Pancreas (tissue), 10 donors: ENCODE measurements around the gene GPR108. TPM values are rescaled to one million over a fixed set of nuclear protein-coding genes. Genes with fewer than 3 reads are reported as not detected.
A peak's percentile ranks its signal among the peaks of the same experiment; 100 is the strongest.

Experiments used
- ATAC-seq, 4 donors: fragments of 200-7000 bp; cut with Tn5 transposase; one replicate each; pipeline versions ENCODE4 v1.8.0 to v1.9.1; 2020; ENCODE audit warnings: mild to moderate bottlenecking in 4 of 4, moderate library complexity in 4 of 4
- DNase-seq, 6 donors: peaks; one replicate each; pipeline ENCODE4 v3.0.0-alpha.2; 2020
- FAIRE-seq: peaks from 2 replicates; lab custom pipeline; 2012; peaks lifted over from hg19 to GRCh38; lab: Jason Lieb, UNC
- H3K27ac ChIP-seq, 4 donors: fragments of 200-600 bp; sonication (generic); 1 replicate in 3 of 4; 2 replicates in 1 of 4; pipeline versions ENCODE4 v1.5.0 to v1.8.0; 2020
- H3K27me3 ChIP-seq, 4 donors: fragments of 200-600 bp; one replicate each; pipeline ENCODE4 v1.8.0; 2021
- H3K36me3 ChIP-seq, 3 donors: fragments of 200-600 bp; sonication (generic) in 1 of 3; one replicate each; pipeline versions ENCODE4 v1.5.0 to v1.8.0; 2020 to 2021
- H3K4me1 ChIP-seq, 3 donors: fragments of 200-600 bp; one replicate each; pipeline ENCODE4 v1.8.0; 2021
- H3K4me3 ChIP-seq, 4 donors: fragments of 200-600 bp; sonication (generic) in 2 of 4; one replicate each; pipeline versions ENCODE4 v1.5.0 to v1.8.0; 2020 to 2021
- H3K9me3 ChIP-seq, 4 donors: fragments of 200-600 bp; one replicate each; pipeline ENCODE4 v1.8.0; 2021
- whole genome bisulfite sequencing, 2 donors: extraction: QIAGEN DNeasy Blood & Tissue Kit; methylation state at CpG; one replicate each; pipeline ENCODE4 v1.1.7; 2013; 5-methylcytosine and 5-hydroxymethylcytosine counted together
- intact Hi-C, 3 donors: fragments of 100-400 bp; cut with DNase I; formaldehyde crosslinking; loops; one replicate each; pipeline versions ENCODE4 v1.11.1 to v1.14.2; 2022
- polyA plus RNA-seq, 2 donors: library from polyadenylated mRNA; stranded (reverse); fragments of 200-250 nt; gene quantifications; one replicate each; pipeline ENCODE4 v1.2.3, GENCODE V29; 2013
- total RNA-seq, 6 donors: library from RNA; stranded (reverse); fragmentation: NEBNext Ultra II Directional in 4 of 6; extraction: Animal tissue kit (Norgen Biotek cat#: 25700) in 4 of 6; gene quantifications; one replicate each; pipeline versions ENCODE4 v1.2.1 to v1.2.4, GENCODE V29; 2021 to 2023
- TF ChIP-seq, protein P1 (sequence below), 4 donors: fragments of 200-600 bp; sonication (generic) in 3 of 4; IDR thresholded peaks; one replicate each; pipeline versions ENCODE4 v1.5.0 to v1.8.0; 2021; ENCODE audit warnings: antibody characterized with exemption in 4 of 4
- donor health status: healthy with polysubstance abuse.
- donor health status: DM: no; HTN: no; CAD: no; lungs with moderate emphysema.
- donor health status: DM: no; HTN: no; CAD: no.
- donor health status: control.
- donor health status: control.
- donor health status: Bipolar disorder and iron deficiency.
- donor health status: DM: yes; HTN: yes; CAD: no.
- donor health status: DM: no; HTN: no; CAD: no.
- donor health status: DM: no; HTN: no; CAD: no.
- donor health status: DM: yes; HTN: yes; CAD: no.

GPR108 gene
- total and polyA plus RNA-seq, 8 donors = 46.1 to 154 (median 54.0) TPM

- Histone ChIP-seq H3K27me3 (no peaks in the 10 kb centered on the region), H3K9me3 (no peaks in the 10 kb centered on the region), H3K4me1 (peaks cover 0 to 7% (median 7%) of the 10 kb centered on the region in 3 donors), H3K4me3 (no peak overlapping the region), H3K27ac (no peak overlapping the region), H3K36me3 (peaks cover 0 to 6% (median 4%) of the 10 kb centered on the region in 3 donors)
- DNase-seq (no peak), ATAC-seq (no peak), FAIRE-seq (no peak)
- intact Hi-C loops = no loop called here
- TF ChIP-seq, protein P1, sequence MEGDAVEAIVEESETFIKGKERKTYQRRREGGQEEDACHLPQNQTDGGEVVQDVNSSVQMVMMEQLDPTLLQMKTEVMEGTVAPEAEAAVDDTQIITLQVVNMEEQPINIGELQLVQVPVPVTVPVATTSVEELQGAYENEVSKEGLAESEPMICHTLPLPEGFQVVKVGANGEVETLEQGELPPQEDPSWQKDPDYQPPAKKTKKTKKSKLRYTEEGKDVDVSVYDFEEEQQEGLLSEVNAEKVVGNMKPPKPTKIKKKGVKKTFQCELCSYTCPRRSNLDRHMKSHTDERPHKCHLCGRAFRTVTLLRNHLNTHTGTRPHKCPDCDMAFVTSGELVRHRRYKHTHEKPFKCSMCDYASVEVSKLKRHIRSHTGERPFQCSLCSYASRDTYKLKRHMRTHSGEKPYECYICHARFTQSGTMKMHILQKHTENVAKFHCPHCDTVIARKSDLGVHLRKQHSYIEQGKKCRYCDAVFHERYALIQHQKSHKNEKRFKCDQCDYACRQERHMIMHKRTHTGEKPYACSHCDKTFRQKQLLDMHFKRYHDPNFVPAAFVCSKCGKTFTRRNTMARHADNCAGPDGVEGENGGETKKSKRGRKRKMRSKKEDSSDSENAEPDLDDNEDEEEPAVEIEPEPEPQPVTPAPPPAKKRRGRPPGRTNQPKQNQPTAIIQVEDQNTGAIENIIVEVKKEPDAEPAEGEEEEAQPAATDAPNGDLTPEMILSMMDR (IDR thresholded peaks at IDR 0.05) = no peak
- WGBS, 2 donors = 97 to 99% methylated on average over 17 of the region's 17 CpGs
Measured at GRCh38 chr19:6760606-6761005, 23.2 kb upstream of the GPR108 start.

GRCh38 chr19:6754653-6755463 lies 17.5 kb upstream of the GPR108 start:
- DNase-seq (peak in 1 of 6 donors; percentile 59), FAIRE-seq (no peak)
- WGBS, 2 donors = 86 to 91% methylated on average over 23 of the region's 23 CpGs

DNA sequence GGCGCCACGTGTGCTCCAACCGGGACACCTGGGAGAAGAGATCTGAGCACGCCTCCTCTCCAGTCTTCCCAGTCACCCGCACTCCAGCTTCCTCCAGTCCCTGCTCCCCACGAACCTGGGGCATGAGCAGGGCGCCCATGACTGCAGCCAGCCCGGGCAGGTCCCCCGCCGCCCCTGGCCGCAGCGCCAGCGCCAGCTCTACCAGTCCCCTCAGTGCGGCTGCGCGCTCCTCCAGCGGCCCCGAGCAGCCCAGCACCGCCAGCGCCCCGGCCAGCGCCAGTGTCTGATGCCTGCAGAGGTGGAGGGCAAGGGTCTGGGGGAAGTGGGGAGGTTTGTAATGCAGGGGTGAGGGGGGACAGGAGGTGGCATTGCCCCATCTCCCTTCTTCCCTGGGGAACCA lies 16.8 kb upstream of the GPR108 start:
- Histone ChIP-seq H3K27ac (no peak overlapping the region), H3K36me3 (peaks cover 0 to 30% (median 6%) of the 10 kb centered on the region in 3 donors)
- intact Hi-C loops = no loop called here

More at GRCh38 chr19:6754653-6755463, 17.5 kb upstream of the GPR108 start:
- intact Hi-C loops = no loop called here
- Histone ChIP-seq H3K4me1 (no peaks in the 10 kb centered on the region), H3K9me3 (no peaks in the 10 kb centered on the region), H3K27me3 (no peaks in the 10 kb centered on the region), H3K36me3 (peaks cover 0 to 22% (median 10%) of the 10 kb centered on the region in 3 donors), H3K27ac (no peak overlapping the region), H3K4me3 (no peak overlapping the region)
- no peak for ATAC-seq
- TF ChIP-seq, protein P1 (IDR thresholded peaks at IDR 0.05) = no peak

GRCh38 chr19:6753178-6754031 lies 16.0 kb upstream of the GPR108 start:
- Histone ChIP-seq H3K27ac (peak overlapping the region in 1 of 4 donors; percentile 54), H3K36me3 (peaks cover 0 to 32% (median 4%) of the 10 kb centered on the region in 3 donors), H3K9me3 (no peaks in the 10 kb centered on the region), H3K4me1 (no peaks in the 10 kb centered on the region), H3K27me3 (no peaks in the 10 kb centered on the region), H3K4me3 (peak overlapping the region in 2 of 4 donors; percentile 2 to 15)
- peak; percentile 67 to 89 (median 70) for ATAC-seq
- TF ChIP-seq, protein P1 (IDR thresholded peaks at IDR 0.05) = no peak
- DNase-seq = peak in 5 of 6 donors; percentile 29 to 80 (median 72)
- no peak for FAIRE-seq
- 62 to 64% methylated on average over 50 of the region's 50 CpGs for WGBS, 2 donors
- intact Hi-C loops = no loop called here

More for the DNA sequence above, 16.8 kb upstream of the GPR108 start:
- TF ChIP-seq, protein P1 (IDR thresholded peaks at IDR 0.05) = no peak
- no peak for ATAC-seq
- Histone ChIP-seq H3K4me3 (no peak overlapping the region), H3K9me3 (no peaks in the 10 kb centered on the region), H3K4me1 (no peaks in the 10 kb centered on the region), H3K27me3 (no peaks in the 10 kb centered on the region)
- WGBS, 2 donors = 95 to 96% methylated on average over 22 of the region's 22 CpGs
- no peak for FAIRE-seq
- peak in 1 of 6 donors; percentile 75 for DNase-seq
